ENCODE measurements around the gene BCR. TPM values are rescaled to one million over a fixed set of nuclear protein-coding genes. Genes with fewer than 3 reads are reported as not detected.
"Not testable (repeated sequence)": the region's sequence is repeated elsewhere in the genome, so short reads cannot be mapped to it uniquely, and the experiment has no call there.

BCR gene
- total RNA-seq, 3 donors from 2014 or later, result 25.3 to 44.6 (median 35.1) TPM

GRCh38 chr22:23341942-23342695 lies 161.8 kb downstream of the BCR start:
- intact Hi-C loops (cut with DNase I; ENCODE audit: low total_unique reads); H3K36me3 ChIP-seq; DNase-seq (ENCODE audit: low spot score in 2 of 2); H3K4me3 ChIP-seq; H3K27me3 ChIP-seq; H3K27ac ChIP-seq; H3K9me3 ChIP-seq; H3K4me1 ChIP-seq: not testable (repeated sequence)

- Histone ChIP-seq H3K4me3 (no peak overlapping the region), H3K27me3 (no peaks in the 10 kb centered on the region), H3K9me3 (no peaks in the 10 kb centered on the region), H3K4me1 (no peaks in the 10 kb centered on the region), H3K27ac (no peak overlapping the region), H3K36me3 (no peaks in the 10 kb centered on the region)
- no peak for DNase-seq (ENCODE audit: low spot score in 2 of 2)
- intact Hi-C loops (cut with DNase I; ENCODE audit: low total_unique reads), result no loop called here
- no peak for TF ChIP-seq POLR2A (IDR thresholded peaks at IDR 0.05)
- TF ChIP-seq CTCF (IDR thresholded peaks at IDR 0.05), result no peak
- no peak for TF ChIP-seq POLR2AphosphoS5 (IDR thresholded peaks at IDR 0.05)
Measured at GRCh38 chr22:23351321-23351720, 171.0 kb downstream of the BCR start.

GRCh38 chr22:23353004-23353403 lies 172.7 kb downstream of the BCR start:
- intact Hi-C loops (cut with DNase I; ENCODE audit: low total_unique reads), result no loop called here
- H3K9me3 ChIP-seq, result no peaks in the 10 kb centered on the region
- TF ChIP-seq POLR2AphosphoS5 (IDR thresholded peaks at IDR 0.05) (no peak), CTCF (IDR thresholded peaks at IDR 0.05) (no peak), POLR2A (IDR thresholded peaks at IDR 0.05) (no peak)

GRCh38 chr22:23353696-23354095 lies 173.4 kb downstream of the BCR start:
- no peak overlapping the region for H3K4me3 ChIP-seq
- no peaks in the 10 kb centered on the region for H3K36me3 ChIP-seq
- DNase-seq (ENCODE audit: low spot score in 2 of 2), result no peak
- no peaks in the 10 kb centered on the region for H3K4me1 ChIP-seq
- intact Hi-C loops (cut with DNase I; ENCODE audit: low total_unique reads), result no loop called here
- no peaks in the 10 kb centered on the region for H3K27me3 ChIP-seq
- TF ChIP-seq POLR2AphosphoS5 (IDR thresholded peaks at IDR 0.05) (no peak), CTCF (IDR thresholded peaks at IDR 0.05) (no peak), POLR2A (IDR thresholded peaks at IDR 0.05) (no peak)
- no peaks in the 10 kb centered on the region for H3K9me3 ChIP-seq
- H3K27ac ChIP-seq, result no peak overlapping the region

More at GRCh38 chr22:23353004-23353403, 172.7 kb downstream of the BCR start:
- Histone ChIP-seq H3K27me3 (no peaks in the 10 kb centered on the region), H3K36me3 (no peaks in the 10 kb centered on the region), H3K27ac (no peak overlapping the region), H3K4me3 (no peak overlapping the region), H3K4me1 (no peaks in the 10 kb centered on the region)
- no peak for DNase-seq (ENCODE audit: low spot score in 2 of 2)

GRCh38 chr22:23356094-23356493 lies 175.8 kb downstream of the BCR start:
- Histone ChIP-seq H3K27ac (no peak overlapping the region), H3K4me3 (no peak overlapping the region), H3K9me3 (no peaks in the 10 kb centered on the region), H3K27me3 (no peaks in the 10 kb centered on the region), H3K4me1 (no peaks in the 10 kb centered on the region), H3K36me3 (no peaks in the 10 kb centered on the region)
- no peak for DNase-seq (ENCODE audit: low spot score in 2 of 2)
- no peak for TF ChIP-seq POLR2AphosphoS5 (IDR thresholded peaks at IDR 0.05)
- no peak for TF ChIP-seq CTCF (IDR thresholded peaks at IDR 0.05)
- no peak for TF ChIP-seq POLR2A (IDR thresholded peaks at IDR 0.05)
- intact Hi-C loops (cut with DNase I; ENCODE audit: low total_unique reads), result no loop called here
